DMS153 treated with DMSO at 0.1 percent for 48 hours (cell line): ENCODE measurements around the gene KCNQ1OT1.
A peak's percentile ranks its signal among the peaks of the same experiment; 100 is the strongest.

Experiments used
- DNase-seq: peaks from one replicate; lab custom pipeline; 2025; ENCODE audit not compliant: unreplicated experiment; lab: John Stamatoyannopoulos, UW

KCNQ1OT1 gene

GRCh38 chr11:2669634-2670469 is 29.9 kb downstream of the KCNQ1OT1 start:
- no peak for DNase-seq

DNA sequence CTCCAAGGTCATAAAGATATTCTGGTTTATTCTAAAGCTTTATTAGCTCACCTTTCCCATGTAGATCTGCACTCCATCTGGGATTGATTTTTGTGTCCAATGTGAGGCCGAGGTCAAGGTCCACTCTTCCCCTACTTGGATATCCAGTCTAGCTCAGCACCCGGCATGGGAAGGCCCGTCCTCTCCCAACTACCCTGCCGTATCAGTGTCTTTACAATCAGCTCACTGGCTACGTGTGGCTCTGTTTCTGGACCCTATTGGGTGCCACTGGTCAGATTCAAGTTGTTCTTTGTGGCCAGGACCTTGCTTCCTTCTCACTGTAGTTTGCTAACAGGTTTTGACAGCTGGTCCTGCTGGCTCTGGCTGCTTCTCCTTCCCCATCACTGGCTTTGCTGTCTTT is 30.9 kb downstream of the KCNQ1OT1 start:
- no peak for DNase-seq

DNA sequence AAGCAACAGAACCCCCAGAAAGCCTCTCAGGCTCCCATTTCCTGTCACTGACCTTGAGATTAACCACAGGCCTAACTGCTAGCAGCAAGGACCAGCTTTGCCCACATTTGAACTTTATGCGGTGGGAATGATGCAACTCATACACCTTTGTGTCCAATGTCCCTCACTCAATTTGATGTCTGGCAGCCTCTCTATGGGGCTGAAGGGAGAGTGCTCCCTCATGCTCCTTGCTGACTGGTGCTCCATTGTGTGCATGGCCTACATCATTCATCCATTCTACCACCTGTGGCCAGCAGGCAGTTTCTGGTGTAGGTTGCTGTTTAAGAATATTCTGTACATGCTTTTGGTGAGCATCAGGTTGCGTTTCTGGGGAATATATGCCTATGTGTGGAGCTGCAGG is 31.9 kb downstream of the KCNQ1OT1 start:
- no peak for DNase-seq

GRCh38 chr11:2666828-2667570 is 32.8 kb downstream of the KCNQ1OT1 start:
- no peak for DNase-seq

GRCh38 chr11:2666401-2666741 is 33.4 kb downstream of the KCNQ1OT1 start:
- DNase-seq: no peak

DNA sequence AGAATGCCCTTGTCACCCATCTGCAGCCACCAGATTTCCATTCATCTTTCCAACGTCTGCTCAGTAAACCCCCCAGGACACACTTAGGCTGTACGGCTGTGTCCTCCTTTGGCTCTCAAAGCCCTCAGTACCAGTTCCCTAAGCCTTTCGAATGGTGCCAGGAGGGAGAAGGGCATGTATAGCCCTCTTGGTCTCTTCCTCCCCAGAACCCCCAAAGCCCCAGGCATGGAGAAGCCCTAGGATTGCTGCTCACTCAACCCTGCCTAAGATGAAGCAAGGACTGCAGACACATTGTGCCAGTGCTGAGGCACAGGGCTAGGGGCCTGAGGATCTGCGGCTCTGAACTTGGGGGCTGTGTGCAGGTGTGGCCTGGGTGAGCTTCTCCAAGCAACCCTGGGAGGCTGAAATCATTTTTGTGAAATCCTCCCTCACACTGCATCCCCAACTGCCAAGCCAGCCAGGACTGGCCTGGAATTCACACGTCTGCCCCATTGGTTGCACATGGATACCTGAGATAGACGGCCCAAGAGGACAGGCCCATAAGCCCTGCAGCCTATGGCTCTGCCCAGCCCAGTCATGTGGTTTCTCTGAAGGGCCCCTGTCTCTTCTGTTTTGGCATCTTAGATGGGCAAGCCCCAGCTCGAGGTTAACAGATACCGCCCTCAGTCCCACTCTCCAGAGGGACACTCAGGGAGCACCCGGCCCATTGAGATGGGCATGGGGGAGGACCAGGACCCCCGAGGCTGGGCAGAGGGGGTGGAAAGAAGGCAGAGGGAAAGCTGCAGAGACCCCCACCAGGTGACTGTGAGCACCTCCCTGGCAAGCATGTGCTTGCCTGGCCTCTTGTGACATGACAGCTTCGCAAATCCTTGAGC is 34.0 kb downstream of the KCNQ1OT1 start:
- no peak for DNase-seq

GRCh38 chr11:2664791-2665525 is 34.8 kb downstream of the KCNQ1OT1 start:
- DNase-seq: no peak

DNA sequence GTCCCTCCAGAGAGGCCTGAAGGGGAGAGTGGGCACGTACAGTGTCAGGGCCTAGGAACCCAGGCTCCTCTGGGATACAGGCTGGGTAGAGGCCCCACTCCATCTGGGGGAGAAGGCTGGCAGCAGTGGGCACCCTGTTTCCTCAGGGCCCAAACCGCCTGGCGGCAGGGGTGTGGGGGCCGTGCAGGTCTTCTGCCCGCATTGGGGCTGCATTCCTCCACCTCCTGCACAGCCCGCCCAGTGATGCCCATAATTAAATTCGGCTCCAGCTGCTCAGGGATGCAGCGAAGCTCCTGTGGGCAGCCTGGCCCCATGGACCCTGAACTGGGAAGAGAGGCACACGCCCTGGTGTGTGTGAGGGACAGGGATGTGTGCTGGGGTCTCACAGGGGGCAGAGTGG is 35.4 kb downstream of the KCNQ1OT1 start:
- no peak for DNase-seq

DNA sequence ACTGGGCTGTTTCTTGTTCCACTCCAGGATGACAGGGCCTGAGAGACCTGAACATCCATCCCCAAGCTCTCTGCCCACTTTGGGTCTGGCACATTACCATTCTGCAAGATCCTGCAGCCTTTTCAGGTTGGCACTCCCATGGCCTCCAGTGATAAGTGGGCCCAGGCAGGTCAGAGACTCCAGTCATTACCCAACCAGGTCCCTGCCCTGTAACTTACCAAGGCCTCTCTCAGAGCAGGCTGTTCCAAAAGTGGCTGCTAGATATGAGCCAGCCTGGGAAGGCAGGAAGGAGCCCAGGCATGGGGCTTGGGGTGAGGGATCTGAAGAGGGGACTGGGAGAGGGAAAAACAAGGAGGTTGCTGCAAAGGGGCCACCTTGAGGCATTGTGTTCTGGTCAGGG is 35.9 kb downstream of the KCNQ1OT1 start:
- no peak for DNase-seq

DNA sequence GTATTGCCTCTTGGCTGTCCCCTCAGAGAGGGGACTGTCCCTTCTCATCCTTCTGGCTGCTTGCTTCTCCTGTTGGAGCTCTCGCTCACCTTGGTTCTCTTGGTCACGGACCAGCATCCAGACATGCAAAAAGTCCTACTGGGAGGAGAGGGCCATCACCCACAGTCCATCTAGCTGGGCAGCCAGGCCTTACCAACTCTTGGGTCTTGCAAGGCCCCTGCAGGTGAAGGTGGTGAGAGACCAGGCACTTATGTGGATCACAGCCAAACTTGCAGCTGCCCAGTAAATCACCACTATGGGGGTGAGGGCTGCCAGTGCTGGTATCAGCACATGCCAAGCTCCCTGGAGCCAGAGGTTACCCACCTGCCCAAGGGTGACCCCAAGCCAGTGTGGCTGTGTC is 36.3 kb downstream of the KCNQ1OT1 start:
- DNase-seq: no peak

DNA sequence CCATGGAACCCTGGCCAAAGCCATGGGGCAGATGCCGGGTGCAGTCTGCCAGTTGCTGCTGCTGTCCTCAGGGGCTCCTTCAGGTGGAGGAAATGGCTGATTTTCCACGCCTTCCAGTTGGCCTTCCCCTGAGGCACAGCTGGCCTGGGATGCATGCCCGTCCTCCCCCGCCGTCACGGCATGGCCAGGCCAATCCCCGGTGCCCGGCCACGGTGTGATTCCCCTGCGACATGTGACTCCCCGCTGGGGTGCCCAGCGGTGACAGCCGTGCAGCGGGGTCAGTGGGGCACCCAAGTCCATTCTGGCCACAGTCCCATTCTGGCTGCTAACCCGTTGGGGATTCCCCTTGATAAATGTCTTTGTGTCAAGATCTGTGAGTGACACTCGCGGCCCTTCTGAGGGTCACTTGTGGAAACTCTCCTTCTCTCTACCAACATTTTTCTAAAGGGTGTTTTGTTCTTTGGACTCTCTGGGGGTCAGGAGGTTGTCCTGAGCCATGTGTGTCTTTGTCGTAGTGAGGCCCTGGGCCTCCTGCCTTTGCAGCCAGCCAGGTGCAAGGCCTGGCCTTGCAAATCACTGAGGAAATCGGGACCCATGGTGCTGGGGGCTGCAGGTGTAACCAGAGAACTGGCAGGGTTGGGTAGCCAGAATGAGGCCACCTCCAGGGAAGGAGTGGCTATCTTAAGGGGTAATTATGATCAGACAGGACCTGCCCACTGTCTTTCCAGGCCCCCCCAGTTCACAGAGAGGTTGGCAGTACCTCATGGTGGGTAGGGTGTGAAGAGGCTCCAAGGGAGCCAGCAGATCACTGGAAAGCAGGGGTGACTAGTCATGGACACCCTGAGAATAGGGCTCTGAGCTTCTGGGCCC is 37.1 kb downstream of the KCNQ1OT1 start:
- no peak for DNase-seq

DNA sequence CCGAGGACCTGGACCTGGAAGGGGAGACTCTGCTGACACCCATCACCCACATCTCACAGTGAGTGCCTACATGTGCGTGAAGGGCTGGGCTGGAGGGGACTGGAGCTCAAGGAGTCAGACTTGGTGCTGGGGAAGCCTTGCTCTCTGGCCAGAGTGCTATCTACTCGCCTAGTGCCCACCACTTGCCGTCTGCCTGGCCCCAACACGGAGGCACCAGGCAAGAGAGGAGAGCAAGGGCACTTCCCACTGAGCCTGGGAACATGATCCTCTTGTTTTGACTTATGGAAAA is 37.8 kb downstream of the KCNQ1OT1 start:
- no peak for DNase-seq

GRCh38 chr11:2661173-2662023 is 38.4 kb downstream of the KCNQ1OT1 start:
- no peak for DNase-seq

DNA sequence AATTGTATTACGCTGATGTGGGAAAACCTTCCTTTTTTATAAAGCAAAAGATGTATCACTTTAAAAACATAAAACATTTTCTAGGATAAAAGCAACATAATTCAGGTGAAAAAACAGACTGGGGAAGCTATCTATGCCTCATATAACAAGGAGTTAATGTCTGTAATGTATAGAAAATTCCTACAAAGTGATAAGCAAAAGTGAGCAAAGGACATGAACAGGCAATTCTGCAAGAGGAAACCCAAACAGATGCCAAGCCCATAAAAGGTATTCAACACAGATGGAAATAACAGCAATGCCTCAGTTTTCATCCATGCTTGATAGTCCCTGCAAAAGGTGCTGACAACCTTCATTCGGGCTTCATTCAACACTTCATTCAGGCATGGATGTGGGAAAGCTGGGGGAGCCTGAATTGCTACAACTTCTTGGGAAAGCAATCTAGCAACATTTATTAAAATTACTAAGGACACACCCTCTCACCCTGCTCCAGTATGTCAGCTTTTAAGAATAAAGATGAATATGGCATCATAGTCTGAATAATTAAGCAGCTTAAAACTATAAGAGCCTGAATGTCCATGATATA is 39.3 kb downstream of the KCNQ1OT1 start:
- DNase-seq: no peak

DNA sequence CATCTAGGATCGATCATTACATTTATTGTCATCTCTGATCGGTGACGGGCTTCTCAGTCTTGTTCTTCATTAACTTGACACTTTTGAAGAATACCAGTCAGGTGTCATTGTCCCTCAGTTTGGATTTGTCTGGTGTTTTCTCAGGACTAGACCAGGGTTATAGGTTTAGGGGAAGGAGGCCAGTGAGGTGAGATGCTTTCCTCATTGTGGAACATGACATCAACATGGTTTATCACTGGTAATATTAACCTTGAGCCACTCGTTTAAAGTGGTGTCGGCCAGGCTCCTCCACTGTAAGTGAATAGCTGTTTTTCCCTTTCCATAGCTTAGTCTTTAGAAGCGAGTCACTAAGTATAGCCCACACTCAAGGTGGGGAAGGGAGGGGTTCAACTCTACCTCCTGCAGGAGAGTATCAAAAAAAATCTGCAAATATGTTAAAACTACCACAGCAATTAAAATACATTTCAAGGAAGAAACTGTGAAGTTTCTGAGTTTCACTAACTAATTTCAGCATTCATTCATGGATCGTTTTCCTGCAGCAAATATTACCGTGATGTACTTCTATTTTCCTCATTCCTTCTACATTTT is 42.0 kb downstream of the KCNQ1OT1 start:
- no peak for DNase-seq

DNA sequence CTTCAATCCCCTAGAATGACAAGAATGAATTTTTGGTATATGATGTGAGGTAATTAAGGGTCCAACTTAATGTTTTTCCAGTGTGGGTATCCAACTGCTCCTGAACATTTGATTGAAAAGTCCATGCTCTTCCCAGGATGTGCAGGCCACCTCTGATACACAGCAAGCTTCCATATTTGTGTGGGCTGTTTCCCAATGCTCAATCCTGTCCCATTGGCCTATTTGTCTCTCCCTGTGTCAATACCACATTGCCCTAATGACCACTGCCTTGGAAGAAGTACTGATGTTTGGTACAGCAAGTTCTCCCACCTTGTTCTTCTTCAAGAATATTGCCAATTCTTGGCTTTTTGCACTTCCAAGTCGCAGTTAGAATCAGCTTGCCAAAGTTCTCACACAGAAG is 42.9 kb downstream of the KCNQ1OT1 start:
- no peak for DNase-seq

GRCh38 chr11:2655834-2656622 is 43.8 kb downstream of the KCNQ1OT1 start:
- DNase-seq: peak; percentile 19
